ENCODE measurements around the gene FADS2.

FADS2 gene

GRCh38 chr11:61854206-61854895 lies 26.3 kb downstream of the FADS2 start:
- Histone ChIP-seq H3K4me3 (ENCODE audit: low read depth, low read length) (no peak overlapping the region), H3K9me3 (ENCODE audit: control insufficient read depth, insufficient read depth, low read length) (no peaks in the 10 kb centered on the region), H3K36me3 (ENCODE audit: control insufficient read depth, insufficient read depth, low read length) (peaks cover 30% of the 10 kb centered on the region), H3K27me3 (ENCODE audit: control insufficient read depth, insufficient read depth, low read length) (no peaks in the 10 kb centered on the region), H3K4me1 (ENCODE audit: control insufficient read depth, insufficient read depth, low read length) (no peaks in the 10 kb centered on the region), H3K9ac (ENCODE audit: low read depth, low read length) (no peak overlapping the region)

- Histone ChIP-seq H3K9me3 (ENCODE audit: control insufficient read depth, insufficient read depth, low read length) (no peaks in the 10 kb centered on the region), H3K27me3 (ENCODE audit: control insufficient read depth, insufficient read depth, low read length) (no peaks in the 10 kb centered on the region), H3K4me3 (ENCODE audit: low read depth, low read length) (no peak overlapping the region), H3K36me3 (ENCODE audit: control insufficient read depth, insufficient read depth, low read length) (peaks cover 32% of the 10 kb centered on the region), H3K4me1 (ENCODE audit: control insufficient read depth, insufficient read depth, low read length) (no peaks in the 10 kb centered on the region), H3K9ac (ENCODE audit: low read depth, low read length) (no peak overlapping the region)
These were observed 27.0 kb downstream of the FADS2 start for GRCh38 chr11:61854966-61855714.

- Histone ChIP-seq H3K4me3 (ENCODE audit: low read depth, low read length) (no peak overlapping the region), H3K9me3 (ENCODE audit: control insufficient read depth, insufficient read depth, low read length) (no peaks in the 10 kb centered on the region), H3K9ac (ENCODE audit: low read depth, low read length) (no peak overlapping the region), H3K36me3 (ENCODE audit: control insufficient read depth, insufficient read depth, low read length) (peaks cover 32% of the 10 kb centered on the region), H3K4me1 (ENCODE audit: control insufficient read depth, insufficient read depth, low read length) (no peaks in the 10 kb centered on the region), H3K27me3 (ENCODE audit: control insufficient read depth, insufficient read depth, low read length) (no peaks in the 10 kb centered on the region)
These were observed 28.0 kb downstream of the FADS2 start for GRCh38 chr11:61855939-61856680.

- Histone ChIP-seq H3K9ac (ENCODE audit: low read depth, low read length) (no peak overlapping the region), H3K4me1 (ENCODE audit: control insufficient read depth, insufficient read depth, low read length) (no peaks in the 10 kb centered on the region), H3K4me3 (ENCODE audit: low read depth, low read length) (no peak overlapping the region), H3K27me3 (ENCODE audit: control insufficient read depth, insufficient read depth, low read length) (no peaks in the 10 kb centered on the region), H3K9me3 (ENCODE audit: control insufficient read depth, insufficient read depth, low read length) (no peaks in the 10 kb centered on the region), H3K36me3 (ENCODE audit: control insufficient read depth, insufficient read depth, low read length) (peaks cover 28% of the 10 kb centered on the region)
These were observed 32.2 kb downstream of the FADS2 start for GRCh38 chr11:61860054-61860903.

GRCh38 chr11:61861634-61862033 lies 33.5 kb downstream of the FADS2 start:
- Histone ChIP-seq H3K36me3 (ENCODE audit: control insufficient read depth, insufficient read depth, low read length) (peaks cover 33% of the 10 kb centered on the region), H3K9ac (ENCODE audit: low read depth, low read length) (no peak overlapping the region), H3K27me3 (ENCODE audit: control insufficient read depth, insufficient read depth, low read length) (no peaks in the 10 kb centered on the region), H3K9me3 (ENCODE audit: control insufficient read depth, insufficient read depth, low read length) (no peaks in the 10 kb centered on the region), H3K4me3 (ENCODE audit: low read depth, low read length) (no peak overlapping the region), H3K4me1 (ENCODE audit: control insufficient read depth, insufficient read depth, low read length) (no peaks in the 10 kb centered on the region)

GRCh38 chr11:61862714-61863547 lies 34.8 kb downstream of the FADS2 start:
- Histone ChIP-seq H3K9ac (ENCODE audit: low read depth, low read length) (no peak overlapping the region), H3K4me1 (ENCODE audit: control insufficient read depth, insufficient read depth, low read length) (no peaks in the 10 kb centered on the region), H3K36me3 (ENCODE audit: control insufficient read depth, insufficient read depth, low read length) (peaks cover 23% of the 10 kb centered on the region), H3K4me3 (ENCODE audit: low read depth, low read length) (no peak overlapping the region), H3K27me3 (ENCODE audit: control insufficient read depth, insufficient read depth, low read length) (no peaks in the 10 kb centered on the region), H3K9me3 (ENCODE audit: control insufficient read depth, insufficient read depth, low read length) (no peaks in the 10 kb centered on the region)

GRCh38 chr11:61863548-61864081 lies 35.5 kb downstream of the FADS2 start:
- no peaks in the 10 kb centered on the region for H3K9me3 ChIP-seq (ENCODE audit: control insufficient read depth, insufficient read depth, low read length)
- H3K9ac ChIP-seq (ENCODE audit: low read depth, low read length), result no peak overlapping the region
- no peak overlapping the region for H3K4me3 ChIP-seq (ENCODE audit: low read depth, low read length)
- H3K4me1 ChIP-seq (ENCODE audit: control insufficient read depth, insufficient read depth, low read length), result no peaks in the 10 kb centered on the region
- no peaks in the 10 kb centered on the region for H3K27me3 ChIP-seq (ENCODE audit: control insufficient read depth, insufficient read depth, low read length)
- peaks cover 23% of the 10 kb centered on the region for H3K36me3 ChIP-seq (ENCODE audit: control insufficient read depth, insufficient read depth, low read length)

- no peaks in the 10 kb centered on the region for H3K4me1 ChIP-seq (ENCODE audit: control insufficient read depth, insufficient read depth, low read length)
- peaks cover 16% of the 10 kb centered on the region for H3K36me3 ChIP-seq (ENCODE audit: control insufficient read depth, insufficient read depth, low read length)
- H3K27me3 ChIP-seq (ENCODE audit: control insufficient read depth, insufficient read depth, low read length), result no peaks in the 10 kb centered on the region
- no peak overlapping the region for H3K9ac ChIP-seq (ENCODE audit: low read depth, low read length)
- no peaks in the 10 kb centered on the region for H3K9me3 ChIP-seq (ENCODE audit: control insufficient read depth, insufficient read depth, low read length)
- H3K4me3 ChIP-seq (ENCODE audit: low read depth, low read length), result no peak overlapping the region
These were observed 37.0 kb downstream of the FADS2 start for GRCh38 chr11:61864814-61865775.

GRCh38 chr11:61866231-61866957 lies 38.3 kb downstream of the FADS2 start:
- Histone ChIP-seq H3K4me1 (ENCODE audit: control insufficient read depth, insufficient read depth, low read length) (peaks cover 4% of the 10 kb centered on the region), H3K27me3 (ENCODE audit: control insufficient read depth, insufficient read depth, low read length) (peaks cover under 1% of the 10 kb centered on the region), H3K9me3 (ENCODE audit: control insufficient read depth, insufficient read depth, low read length) (no peaks in the 10 kb centered on the region), H3K4me3 (ENCODE audit: low read depth, low read length) (no peak overlapping the region), H3K36me3 (ENCODE audit: control insufficient read depth, insufficient read depth, low read length) (peaks cover 16% of the 10 kb centered on the region), H3K9ac (ENCODE audit: low read depth, low read length) (no peak overlapping the region)
